GM21515 (cell line): ENCODE data around the gene CABLES2.
A peak's percentile ranks its signal among the peaks of the same experiment; 100 is the strongest.

Experiments used
- ATAC-seq: cut with Tn5 transposase; IDR thresholded peaks from one replicate; pipeline ENCODE4 v1.9.1; 2021; ENCODE audit not compliant: unreplicated experiment

The CABLES2 gene

DNA sequence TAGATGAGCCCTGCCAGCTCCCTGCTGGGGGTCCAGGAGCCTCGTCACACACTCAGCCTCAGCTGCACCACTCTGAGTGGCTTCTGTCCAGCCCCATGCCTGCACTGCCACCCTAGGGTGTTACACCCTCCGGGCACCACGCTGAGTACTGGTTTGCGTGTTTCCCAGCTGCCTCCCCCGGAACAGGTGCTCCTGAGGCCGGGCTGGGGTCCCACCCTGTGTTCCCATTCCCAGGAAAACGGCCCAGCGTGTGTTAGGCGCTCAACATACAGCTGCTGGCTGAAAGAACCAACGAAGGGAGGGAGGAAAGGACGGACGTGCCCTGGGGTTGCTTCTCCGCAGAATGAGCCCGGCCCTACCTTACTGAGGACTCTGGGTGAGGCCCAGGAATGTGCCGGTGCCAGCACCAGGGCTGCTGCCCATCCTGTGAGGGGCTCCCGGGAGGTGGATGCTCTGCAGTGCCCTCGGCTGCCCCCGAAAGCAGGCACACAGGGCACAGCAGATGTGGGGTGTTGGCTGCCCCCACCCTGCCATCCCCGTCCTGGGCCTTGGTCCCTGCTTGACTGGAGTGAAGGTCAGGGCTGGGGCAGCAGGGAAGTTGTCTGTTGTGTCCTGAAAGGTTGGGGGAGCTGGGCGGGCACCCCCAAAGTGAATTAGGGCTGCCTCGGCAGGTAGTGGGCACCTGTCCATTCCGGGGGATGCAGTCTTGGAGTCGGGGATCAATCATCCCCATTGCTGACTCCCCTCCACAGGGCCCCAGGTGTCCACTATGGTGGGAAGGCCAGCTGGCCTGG lies 56.3 kb downstream of the CABLES2 start:
- ATAC-seq, result no peak

DNA sequence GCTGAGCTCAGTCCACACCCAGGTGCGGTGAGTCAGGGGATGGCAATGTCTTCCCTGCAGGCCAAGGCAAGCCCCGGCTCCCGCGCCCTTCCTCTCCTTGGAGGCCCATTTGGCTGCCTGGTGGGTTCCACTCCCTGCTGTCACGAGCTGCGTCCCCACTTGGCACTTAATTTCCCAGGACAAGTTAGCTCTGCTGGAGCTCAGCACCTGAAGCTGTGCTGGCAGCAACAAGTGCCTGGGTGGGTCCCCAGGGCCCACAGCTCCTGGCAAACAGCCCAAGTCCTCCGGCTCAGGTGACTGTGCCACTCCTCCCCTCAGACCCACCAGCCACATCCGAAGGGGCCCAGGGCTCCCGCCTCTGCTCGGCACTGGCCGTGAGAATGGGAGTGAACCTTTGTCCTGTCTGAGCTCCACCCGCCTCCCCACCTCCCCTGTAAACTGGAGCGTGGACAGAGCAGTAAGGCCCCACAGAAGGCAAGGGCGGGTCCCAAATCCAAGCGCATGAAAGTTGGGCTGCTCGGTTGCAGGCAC lies 56.9 kb downstream of the CABLES2 start:
- no peak for ATAC-seq

DNA sequence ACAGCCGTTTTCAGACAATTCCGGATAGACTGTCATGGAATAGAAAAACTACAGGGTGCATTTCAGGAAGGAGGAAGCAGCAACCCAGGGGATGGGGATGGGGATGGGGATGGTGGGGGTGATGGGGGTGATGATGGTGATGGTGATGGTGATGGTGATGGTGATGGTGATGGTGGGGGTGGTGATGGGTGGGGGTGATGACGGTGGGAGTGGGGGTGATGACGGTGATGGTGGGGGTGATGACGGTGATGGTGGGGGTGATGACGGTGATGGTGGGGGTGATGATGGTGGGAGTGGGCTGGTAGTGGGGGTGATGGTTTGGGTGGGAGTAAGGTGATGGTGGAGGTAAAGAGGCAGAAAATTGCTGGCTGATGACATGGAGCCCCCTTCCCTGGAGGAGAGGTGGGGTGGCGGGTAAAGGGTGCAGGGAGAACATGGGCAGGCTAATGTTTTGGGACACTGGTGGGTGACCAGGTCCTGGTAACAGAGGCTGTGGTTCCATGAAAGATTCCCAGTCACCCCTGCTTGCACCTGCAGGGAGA lies 57.5 kb downstream of the CABLES2 start:
- no peak for ATAC-seq

DNA sequence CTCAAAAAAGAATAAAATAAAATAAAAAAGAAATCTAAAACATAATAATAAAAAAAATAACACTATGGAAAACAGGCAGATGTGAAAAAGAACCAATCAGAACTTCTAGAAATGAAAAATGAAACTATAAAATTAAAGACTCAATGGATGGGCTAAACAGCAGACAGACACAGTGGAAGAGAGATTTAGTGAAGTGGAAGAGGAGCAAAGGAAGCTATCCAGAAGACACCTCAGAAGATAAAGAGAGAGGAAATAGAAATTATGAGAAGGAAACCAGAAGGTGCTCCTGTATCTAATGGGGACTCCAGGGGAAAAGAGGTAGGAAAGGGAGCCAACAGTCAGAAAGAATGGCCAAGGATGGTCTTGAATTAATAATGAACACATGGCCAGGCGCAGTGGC lies 58.5 kb downstream of the CABLES2 start:
- no peak for ATAC-seq

DNA sequence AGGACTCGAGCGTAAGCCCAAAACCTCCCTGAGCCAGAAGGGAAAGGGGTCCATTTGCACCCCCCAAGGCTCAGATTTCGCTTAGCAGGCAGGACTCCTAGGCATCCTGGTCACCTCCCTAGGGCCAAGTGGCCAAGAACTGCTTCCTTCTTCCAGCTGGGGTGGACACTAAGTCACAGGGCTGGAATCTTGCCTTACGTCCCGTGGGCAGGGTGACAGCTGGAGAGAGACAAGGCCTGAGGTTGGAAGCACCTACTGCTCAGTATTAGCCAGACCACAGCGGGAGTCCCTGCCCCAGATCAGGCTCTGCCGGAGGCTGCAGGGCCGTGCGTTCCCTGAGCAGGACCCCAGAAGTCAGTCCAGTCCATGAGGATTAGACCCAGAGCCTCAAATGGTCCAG lies 59.6 kb downstream of the CABLES2 start:
- ATAC-seq, result no peak

DNA sequence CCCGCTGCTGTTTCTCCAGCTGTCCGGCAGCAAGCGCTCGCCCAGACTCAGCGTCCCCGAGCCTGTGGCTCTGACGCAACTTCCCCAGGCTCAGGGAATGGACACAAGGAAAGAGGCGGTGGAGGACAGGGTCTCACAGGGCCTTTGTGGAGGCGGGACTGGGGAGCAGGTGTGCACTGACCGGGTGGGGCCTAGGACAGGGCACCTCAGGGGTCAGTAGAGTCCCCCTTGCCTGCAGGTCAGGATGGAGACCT lies 60.0 kb downstream of the CABLES2 start:
- no peak for ATAC-seq

DNA sequence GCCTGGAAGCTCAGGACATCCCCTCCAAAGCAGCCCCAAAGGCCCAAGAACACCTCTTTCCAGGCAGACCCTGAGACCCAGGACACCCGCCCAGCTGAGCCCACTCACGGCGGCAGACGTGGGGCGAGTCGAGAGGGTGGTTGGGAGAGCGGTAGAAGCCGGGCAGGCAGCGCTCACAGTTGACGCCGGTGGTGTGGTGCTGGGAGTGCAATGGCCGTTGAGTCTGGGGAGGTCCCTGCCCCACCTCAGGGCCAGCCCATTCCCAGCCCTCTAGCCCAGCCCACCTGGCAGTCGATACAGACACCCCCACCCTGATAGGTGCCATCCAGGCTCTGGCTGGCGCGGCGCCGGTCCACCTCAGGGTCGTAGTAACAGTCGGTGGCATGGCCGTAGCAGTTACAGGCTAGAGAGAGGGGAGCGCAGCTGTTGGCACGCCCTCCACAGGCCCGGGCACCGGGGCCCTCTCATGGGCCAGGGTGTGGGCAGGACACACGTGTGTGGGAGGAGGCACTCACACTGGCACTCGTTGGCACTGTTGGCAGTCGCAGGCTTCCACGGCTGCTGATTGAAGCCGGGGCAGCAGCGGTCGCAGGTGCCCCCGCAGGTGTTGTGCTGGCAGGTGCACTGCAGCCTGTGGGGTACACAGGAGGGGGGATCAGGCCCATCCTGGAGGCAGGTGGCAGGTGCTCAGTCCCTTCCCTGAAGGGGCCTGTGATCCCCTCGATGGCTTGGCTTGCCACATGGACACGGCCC lies 60.5 kb downstream of the CABLES2 start:
- ATAC-seq, result no peak

DNA sequence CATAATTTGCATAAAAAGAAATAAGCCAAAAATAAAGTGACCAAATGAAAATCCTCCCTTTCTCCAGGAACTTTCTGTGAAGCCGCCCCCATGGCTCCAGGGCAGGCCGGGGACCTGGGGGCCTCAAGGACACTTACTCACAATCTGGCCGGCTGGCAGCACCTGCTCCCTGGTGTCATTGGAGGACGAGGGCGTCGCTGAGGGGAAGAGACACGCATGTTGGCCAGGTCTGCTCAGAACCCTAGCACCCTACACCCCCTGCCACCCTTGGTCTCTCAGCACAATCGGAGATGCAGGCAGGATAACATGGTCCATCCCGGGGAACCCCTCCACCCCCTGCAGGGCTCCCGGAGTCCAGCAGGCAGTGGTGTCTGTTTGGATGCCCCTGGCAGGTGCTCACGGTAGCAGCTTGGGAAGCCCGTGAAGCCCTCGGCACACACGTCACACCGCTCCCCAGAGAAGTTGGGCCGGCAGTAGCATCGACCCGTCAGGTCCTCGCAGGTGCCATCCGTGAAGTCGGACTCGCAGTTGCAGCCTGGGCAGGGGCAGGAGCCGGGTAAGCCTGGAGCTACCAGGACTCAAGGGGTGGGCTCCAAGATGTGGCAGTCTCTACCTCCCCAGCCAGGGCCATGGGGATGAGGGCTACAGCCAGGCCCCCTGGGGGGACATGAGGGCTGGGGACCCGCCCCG lies 61.3 kb downstream of the CABLES2 start:
- no peak for ATAC-seq

DNA sequence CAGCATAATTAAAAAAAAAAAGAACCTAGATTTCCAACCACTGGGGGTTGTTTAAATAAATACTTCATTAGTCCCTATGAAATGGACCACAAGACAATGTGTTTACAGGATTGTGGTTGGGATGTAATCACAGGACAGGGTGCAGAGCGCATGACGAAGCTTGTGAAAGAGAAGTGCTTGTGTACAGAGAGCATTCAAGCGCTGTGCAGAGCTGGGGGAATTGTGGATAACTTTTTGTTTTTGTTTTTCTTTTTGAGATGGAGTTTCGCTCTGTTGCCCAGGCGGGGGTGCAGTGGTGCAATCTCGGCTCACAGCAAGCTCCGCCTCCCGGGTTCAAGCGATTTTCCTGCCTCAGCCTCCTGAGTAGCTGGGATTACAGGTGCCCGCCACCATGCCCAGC lies 62.3 kb downstream of the CABLES2 start:
- no peak for ATAC-seq

DNA sequence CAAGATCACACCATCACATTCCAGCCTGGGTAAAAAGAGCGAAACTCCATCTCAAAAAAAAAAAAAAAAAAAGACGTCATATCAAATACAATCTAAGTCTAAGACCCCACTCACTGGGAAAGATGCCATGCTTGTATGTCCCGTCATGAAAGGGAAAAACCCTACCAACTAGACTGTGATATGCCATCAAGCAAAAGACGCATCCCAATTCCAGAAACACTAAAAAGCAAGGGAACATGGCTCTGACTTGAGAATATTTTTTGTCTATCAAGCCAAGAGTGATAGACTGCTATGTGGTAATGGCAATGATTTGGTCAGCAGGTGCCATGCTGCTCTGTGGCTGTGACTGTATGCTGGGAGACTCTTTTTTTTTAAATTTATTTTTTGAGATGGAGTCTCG lies 63.0 kb downstream of the CABLES2 start:
- ATAC-seq, result no peak

DNA sequence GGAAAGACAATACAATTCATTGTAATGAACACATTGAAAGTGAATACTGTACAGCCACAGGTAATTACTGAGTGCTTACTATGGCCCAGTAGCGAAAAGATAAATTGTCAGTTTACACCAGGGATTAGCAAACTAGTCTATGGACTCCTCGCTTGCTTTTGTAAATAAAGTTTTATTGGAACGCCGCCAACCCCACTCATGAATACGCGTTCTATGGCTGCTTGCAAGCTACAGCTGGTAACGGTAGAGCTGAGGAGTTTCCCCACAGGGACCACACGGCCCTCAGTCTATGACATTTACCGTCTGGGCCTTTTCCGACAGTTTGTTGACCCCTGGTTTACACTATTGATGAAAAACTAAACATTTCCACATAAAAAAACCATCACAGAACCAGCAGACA lies 64.2 kb downstream of the CABLES2 start:
- ATAC-seq, result no peak

DNA sequence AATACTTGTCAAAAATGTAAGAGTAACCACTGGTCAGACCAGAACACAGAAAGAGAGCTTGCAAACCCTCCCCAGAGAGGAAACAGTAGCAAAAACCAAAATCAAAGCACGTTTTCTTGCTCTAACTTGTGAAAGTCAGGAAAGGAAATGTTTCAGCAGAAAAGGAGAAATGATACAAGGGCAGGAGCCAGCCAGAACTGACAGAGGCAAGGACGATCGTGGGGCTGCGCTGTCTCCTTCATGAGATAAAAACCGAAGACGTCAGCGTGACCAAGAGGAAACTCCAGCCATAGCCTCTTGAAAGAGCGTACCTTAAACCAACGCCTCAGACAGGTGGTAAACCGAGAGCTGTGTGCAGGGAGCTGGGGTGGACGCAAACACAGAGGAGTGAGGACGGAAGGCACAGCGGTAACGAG lies 67.4 kb downstream of the CABLES2 start:
- peak; percentile 72 for ATAC-seq
